PC-9 (cell line): Measurements from ENCODE around the gene CLNK.

Experiments used
- EZH2 ChIP-seq: fragments of 200-600 bp; sonication (generic); IDR thresholded peaks from 2 replicates; pipeline ENCODE4 v1.8.0; 2017; ENCODE audit warnings: antibody characterized with exemption, low read depth
- TF ChIP-seq, protein P1 (sequence below): fragments of 200-600 bp; sonication (generic); conservative IDR thresholded peaks from 2 replicates; pipeline ENCODE4 v1.6.1; 2017; ENCODE audit warnings: mixed run types, antibody characterized with exemption, mild to moderate bottlenecking, moderate library complexity

- TF ChIP-seq, protein P1, sequence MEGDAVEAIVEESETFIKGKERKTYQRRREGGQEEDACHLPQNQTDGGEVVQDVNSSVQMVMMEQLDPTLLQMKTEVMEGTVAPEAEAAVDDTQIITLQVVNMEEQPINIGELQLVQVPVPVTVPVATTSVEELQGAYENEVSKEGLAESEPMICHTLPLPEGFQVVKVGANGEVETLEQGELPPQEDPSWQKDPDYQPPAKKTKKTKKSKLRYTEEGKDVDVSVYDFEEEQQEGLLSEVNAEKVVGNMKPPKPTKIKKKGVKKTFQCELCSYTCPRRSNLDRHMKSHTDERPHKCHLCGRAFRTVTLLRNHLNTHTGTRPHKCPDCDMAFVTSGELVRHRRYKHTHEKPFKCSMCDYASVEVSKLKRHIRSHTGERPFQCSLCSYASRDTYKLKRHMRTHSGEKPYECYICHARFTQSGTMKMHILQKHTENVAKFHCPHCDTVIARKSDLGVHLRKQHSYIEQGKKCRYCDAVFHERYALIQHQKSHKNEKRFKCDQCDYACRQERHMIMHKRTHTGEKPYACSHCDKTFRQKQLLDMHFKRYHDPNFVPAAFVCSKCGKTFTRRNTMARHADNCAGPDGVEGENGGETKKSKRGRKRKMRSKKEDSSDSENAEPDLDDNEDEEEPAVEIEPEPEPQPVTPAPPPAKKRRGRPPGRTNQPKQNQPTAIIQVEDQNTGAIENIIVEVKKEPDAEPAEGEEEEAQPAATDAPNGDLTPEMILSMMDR: no peak
- no peak for TF ChIP-seq EZH2
These were observed 192.1 kb downstream of the CLNK start for GRCh38 chr4:10492464-10492863.
